ENCODE results near the gene VPS13D. TPM values are rescaled to one million over a fixed set of nuclear protein-coding genes. Genes with fewer than 3 reads are reported as not detected.

Gene VPS13D
- total and polyA plus RNA-seq, 2 donors (not counting 3 experiments of a cell fraction or from before 2014, with no cell fraction given) = 13.6 to 48.5 TPM

DNA sequence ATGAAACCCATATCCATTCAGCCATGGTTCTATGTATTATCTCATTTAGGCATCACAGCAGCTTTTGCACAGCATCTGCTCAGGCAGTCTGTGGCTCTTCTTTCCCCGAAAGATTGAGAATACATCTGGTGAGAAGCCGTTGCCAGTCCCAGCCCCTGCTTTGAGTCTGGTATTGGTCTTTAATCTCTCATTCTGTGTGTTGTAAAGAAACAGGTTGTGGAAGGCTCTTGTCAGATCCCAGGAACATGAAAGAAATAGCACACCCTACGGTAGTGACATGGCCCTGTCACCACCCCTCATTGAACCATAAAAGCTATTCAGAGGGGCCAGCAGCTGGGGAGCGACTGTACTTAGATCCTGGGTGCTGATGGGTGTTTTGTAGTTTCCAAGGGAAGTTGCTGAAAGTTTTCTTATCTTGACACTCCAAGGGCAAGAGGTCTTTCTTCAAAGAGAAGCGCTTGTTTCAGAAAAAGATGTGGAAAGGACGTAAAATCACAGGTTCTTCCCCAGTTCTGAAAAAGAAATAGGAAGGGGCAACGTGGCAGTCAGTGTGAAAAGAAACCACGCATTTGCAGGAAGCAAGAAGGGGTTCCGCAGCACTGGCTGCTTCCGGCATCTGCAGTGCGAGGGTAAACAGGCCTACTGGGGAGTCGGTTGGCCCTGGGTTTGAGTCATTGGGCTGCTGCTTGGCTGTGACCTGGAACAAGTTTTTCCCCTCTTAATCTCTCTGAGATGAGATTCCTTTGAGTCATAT, 243.1 kb downstream of the VPS13D start:
- no peak overlapping the region for H3K4me3 ChIP-seq (replicated peaks in 1 of 3; ENCODE audit: insufficient read depth in 1 of 3, low read depth in 1 of 3, low read length in 3 of 3)
- ChIA-PET POLR2A (interaction anchor here (0.6 kb wide), 1 partner anchor 16 kb away, joined by 6 read pairs; no protein-coding TSS in a partner anchor), CTCF (no interaction called here)
- TF ChIP-seq JUN (IDR thresholded peaks at IDR 0.05; ENCODE audit: borderline replicate concordance, insufficient read depth, insufficient read length, low read depth) = no peak
- TF ChIP-seq, protein P1, sequence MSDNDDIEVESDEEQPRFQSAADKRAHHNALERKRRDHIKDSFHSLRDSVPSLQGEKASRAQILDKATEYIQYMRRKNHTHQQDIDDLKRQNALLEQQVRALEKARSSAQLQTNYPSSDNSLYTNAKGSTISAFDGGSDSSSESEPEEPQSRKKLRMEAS (IDR thresholded peaks at IDR 0.05; ENCODE audit: insufficient read depth, insufficient read length) = no peak
- TF ChIP-seq POLR2A (IDR thresholded peaks at IDR 0.05; ENCODE audit: low read depth, low read length) = no peak
- TF ChIP-seq CTCF (IDR thresholded peaks at IDR 0.05; ENCODE audit: extremely low read depth in 1 of 2, insufficient read depth in 1 of 2, low read depth in 1 of 2, low read length in 2 of 2) = no peak
- no peak for TF ChIP-seq GATA2 (IDR thresholded peaks at IDR 0.05; ENCODE audit: insufficient read depth, insufficient read length, low read depth, low read length)
- TF ChIP-seq POLR2AphosphoS5 (IDR thresholded peaks at IDR 0.05; ENCODE audit: insufficient read depth, low read depth, low read length) = no peak
- no peak for TF ChIP-seq MYC (IDR thresholded peaks at IDR 0.05; ENCODE audit: low read depth, low read length)
- no peak for TF ChIP-seq EZH2 (IDR thresholded peaks at IDR 0.05; ENCODE audit: borderline replicate concordance, low read depth, low read length, severe bottlenecking)
- TF ChIP-seq FOS (IDR thresholded peaks at IDR 0.05; ENCODE audit: borderline replicate concordance, insufficient read depth, low read length) = no peak
- peaks cover 22% of the 10 kb centered on the region for H3K4me1 ChIP-seq (ENCODE audit: control insufficient read depth, extremely low read depth, insufficient read depth, low read length)
- H3K9me3 ChIP-seq (replicated peaks; ENCODE audit: control insufficient read depth, insufficient read depth, low read length) = no peaks in the 10 kb centered on the region
- H3K27ac ChIP-seq (ENCODE audit: insufficient read depth, low read depth, low read length) = no peak overlapping the region
- no peaks in the 10 kb centered on the region for H3K79me2 ChIP-seq (ENCODE audit: control insufficient read depth, insufficient read depth, low read length)
- H3K9ac ChIP-seq (replicated peaks; ENCODE audit: extremely low read depth, insufficient read depth, low read length) = no peak overlapping the region
- dilution Hi-C loops (cut with MboI; ENCODE audit: extremely low pct_ligation_motif_present, low sequenced_read_pairs) (no loop called here), intact Hi-C loops (cut with micrococcal nuclease) (no loop called here)
- FAIRE-seq (no peak), DNase-seq (ENCODE audit: low read depth, low spot score) (no peak)
- no peaks in the 10 kb centered on the region for H4K20me1 ChIP-seq (replicated peaks; ENCODE audit: control insufficient read depth, extremely low read depth, insufficient read depth, low read length)
- no peak overlapping the region for H2AFZ ChIP-seq (ENCODE audit: low read depth, low read length)
- H3K27me3 ChIP-seq (ENCODE audit: control insufficient read depth in 2 of 2, insufficient read depth in 2 of 2, low read length in 2 of 2) = no peaks in the 10 kb centered on the region
- no peak overlapping the region for H3K4me2 ChIP-seq (ENCODE audit: insufficient read depth, low read length)
- no peaks in the 10 kb centered on the region for H3K9me1 ChIP-seq (replicated peaks; ENCODE audit: control insufficient read depth, extremely low read depth, insufficient read depth, low read length)
- no TSS peak for BruUV-seq (replicated peaks)
- H3K36me3 ChIP-seq (ENCODE audit: control insufficient read depth in 2 of 2, extremely low read depth in 1 of 2, insufficient read depth in 2 of 2, low read length in 2 of 2) = no peaks in the 10 kb centered on the region

Measured in endothelial cell of umbilical vein (primary cell).